GM12878 (cell line): ENCODE results near the gene B4GALT5. TPM values are rescaled to one million over a fixed set of nuclear protein-coding genes. Genes with fewer than 3 reads are reported as not detected.

Experiments
- BCL3 ChIP-seq: IDR thresholded peaks from 2 replicates; pipeline ENCODE4 v1.6.1; 2011; ENCODE audit warnings: borderline replicate concordance, low read depth, mild to moderate bottlenecking, moderate library complexity, low read length; ENCODE audit not compliant: insufficient read depth, poor library complexity, severe bottlenecking
- CEBPZ ChIP-seq: fragments of 150-350 bp; IDR thresholded peaks from 2 replicates; pipeline ENCODE4 v1.6.1; 2016; ENCODE audit warnings: low read depth, low read length
- CHD2 ChIP-seq: IDR thresholded peaks from 2 replicates; pipeline ENCODE4 v1.6.1; 2011; ENCODE audit warnings: low read depth, low read length, improper control_type of control experiment, borderline replicate concordance
- CREM ChIP-seq: IDR thresholded peaks from 2 replicates; pipeline ENCODE4 v1.6.1; 2014; ENCODE audit warnings: antibody characterized with exemption, low read depth
- EED ChIP-seq: sonication (generic); IDR thresholded peaks from 2 replicates; pipeline ENCODE4 v1.6.1; 2016; ENCODE audit warnings: antibody characterized with exemption, low read depth
- HCFC1 ChIP-seq: fragments of 150-350 bp; IDR thresholded peaks from 2 replicates; pipeline ENCODE4 v1.6.1; 2014; ENCODE audit warnings: low read length
- HSF1 ChIP-seq: fragments of 150-350 bp; IDR thresholded peaks from 2 replicates; pipeline ENCODE4 v1.6.1; 2014; ENCODE audit warnings: mild to moderate bottlenecking, low read depth, low read length
- IRF4 ChIP-seq: IDR thresholded peaks from 2 replicates; pipeline ENCODE4 v1.6.1; 2011; ENCODE audit warnings: low read depth, low read length
- JUND ChIP-seq: IDR thresholded peaks from 2 replicates; pipeline ENCODE4 v1.6.1; 2012; ENCODE audit warnings: low read depth, mild to moderate bottlenecking, low read length, improper control_type of control experiment, moderate library complexity
- KLF5 ChIP-seq: fragments of 450-650 bp; IDR thresholded peaks from 2 replicates; pipeline ENCODE4 v1.6.1; 2014; ENCODE audit warnings: mild to moderate bottlenecking; ENCODE audit not compliant: partially characterized antibody
- NR2C2 ChIP-seq: IDR thresholded peaks from 2 replicates; pipeline ENCODE4 v1.6.1; 2011; ENCODE audit warnings: borderline replicate concordance, low read depth; ENCODE audit not compliant: control insufficient read depth, insufficient read length
- RAD21 ChIP-seq: IDR thresholded peaks from 2 replicates; pipeline ENCODE4 v1.6.1; 2011; ENCODE audit warnings: mild to moderate bottlenecking, low read depth, low read length, moderate library complexity; ENCODE audit not compliant: insufficient read depth
- RAD51 ChIP-seq: fragments of 450-650 bp; IDR thresholded peaks from 2 replicates; pipeline ENCODE4 v1.6.1; 2016; ENCODE audit warnings: moderate library complexity, mild to moderate bottlenecking, inconsistent platforms
- RFX5 ChIP-seq: IDR thresholded peaks from 2 replicates; pipeline ENCODE4 v1.6.1; 2011; ENCODE audit warnings: low read depth, low read length, improper control_type of control experiment
- SMAD5 ChIP-seq: IDR thresholded peaks from 2 replicates; pipeline ENCODE4 v1.6.1; 2016; ENCODE audit warnings: antibody characterized with exemption, low read depth
- SMC3 ChIP-seq: IDR thresholded peaks from 2 replicates; pipeline ENCODE4 v1.6.1; 2011; ENCODE audit warnings: low read length, improper control_type of control experiment, borderline replicate concordance
- SREBF2 ChIP-seq: IDR thresholded peaks from 2 replicates; pipeline ENCODE4 v1.6.1; 2012; ENCODE audit warnings: mild to moderate bottlenecking, low read length
- SRF ChIP-seq, 2 experiments: IDR thresholded peaks; 2 replicates each; pipeline ENCODE4 v1.6.1; 2011; ENCODE audit warnings: low read depth in 2 of 2, low read length in 2 of 2, mild to moderate bottlenecking in 1 of 2, moderate library complexity in 1 of 2
- STAT1 ChIP-seq: fragments of 450-650 bp; conservative IDR thresholded peaks from 2 replicates; pipeline ENCODE4 v1.6.1; 2014; ENCODE audit warnings: antibody characterized with exemption, mild to moderate bottlenecking
- SUZ12 ChIP-seq: fragments of 200-600 bp; sonication (generic); IDR thresholded peaks from one replicate; pipeline ENCODE4 v1.6.1; 2018; ENCODE audit warnings: antibody characterized with exemption, mild to moderate bottlenecking; ENCODE audit not compliant: unreplicated experiment
- TARDBP ChIP-seq: IDR thresholded peaks from 2 replicates; pipeline ENCODE4 v1.6.1; 2016; ENCODE audit warnings: borderline replicate concordance
- TCF3 ChIP-seq: IDR thresholded peaks from 2 replicates; pipeline ENCODE4 v1.6.1; 2012; ENCODE audit warnings: low read depth, mild to moderate bottlenecking, low read length, borderline replicate concordance; ENCODE audit not compliant: insufficient read depth
- TCF7 ChIP-seq: IDR thresholded peaks from 2 replicates; pipeline ENCODE4 v1.6.1; 2014; ENCODE audit warnings: antibody characterized with exemption, borderline replicate concordance
- YY1 ChIP-seq: IDR thresholded peaks from 2 replicates; pipeline ENCODE4 v1.6.1; 2011; ENCODE audit warnings: low read depth, mild to moderate bottlenecking, low read length
- ZNF274 ChIP-seq: IDR thresholded peaks from one replicate; pipeline ENCODE4 v1.8.0; 2011; ENCODE audit not compliant: insufficient read length, insufficient read depth
- polyA plus RNA-seq, 11 experiments: library from polyadenylated mRNA; depleted of rRNA in 4 of 11; unstranded in 6 of 11; stranded (reverse) in 5 of 11; fragments of >200 nt; fragmentation: Nextera tagmentation in 4 of 11; fragmentation: Illumina TruSeq in 1 of 11; extraction: Ambion mirVana in 4 of 11; extraction: Trizol in 1 of 11; gene quantifications; 1 replicate in 1 of 11; 2 replicates in 10 of 11; pipeline versions ENCODE4 v1.2.1 to v1.2.3, GENCODE V29; 2011 to 2016; ENCODE audit warnings: inconsistent platforms in 2 of 11, missing spikeins in 2 of 11, low read depth in 1 of 11
- total RNA-seq, 4 experiments: library from RNA; depleted of rRNA in 3 of 4; stranded (reverse); fragments of >200 nt in 3 of 4; fragmentation: Illumina TruSeq in 1 of 4; extraction: Trizol in 1 of 4; gene quantifications; 2 replicates each; pipeline versions ENCODE4 v1.2.1 to v1.2.3, GENCODE V29; 2013 to 2021

The B4GALT5 gene
- total and polyA plus RNA-seq, 10 of the 15 experiments (the other 5 are each of a cell fraction or from before 2014, with no cell fraction given): 2.0 to 55.5 (median 20.2) TPM

GRCh38 chr20:49608752-49609670, 104.7 kb downstream of the B4GALT5 start (continued):
- TF ChIP-seq NR2C2: no peak
- TF ChIP-seq SREBF2: no peak
- TF ChIP-seq RAD21: peak; percentile 88
- no peak for TF ChIP-seq SUZ12
- 0 out of 2 replicates have a peak, but pooled peaks have one; percentile 71 for TF ChIP-seq TCF3
- no peak for TF ChIP-seq BCL3
- no peak for TF ChIP-seq STAT1
- TF ChIP-seq SRF (IDR thresholded peaks at IDR 0.05; ENCODE audit: low read depth in 2 of 2, low read length in 2 of 2): no peak
- no peak for TF ChIP-seq IRF4
- TF ChIP-seq YY1: peak; percentile 49; the same call in 1 of the 2 replicates
- no peak for TF ChIP-seq RFX5
- TF ChIP-seq HSF1: no peak
- no peak for TF ChIP-seq EED
- TF ChIP-seq HCFC1: no peak
- no peak for TF ChIP-seq RAD51
- TF ChIP-seq CHD2: no peak
- no peak for TF ChIP-seq KLF5
- TF ChIP-seq ZNF274: no peak
- no peak for TF ChIP-seq SMAD5
- TF ChIP-seq SMC3: peak; percentile 83
- TF ChIP-seq TCF7: no peak
- TF ChIP-seq JUND: no peak
- TF ChIP-seq TARDBP: no peak
- peak; percentile 59; the same call in 1 of the 2 replicates for TF ChIP-seq CREM
- TF ChIP-seq CEBPZ: no peak
